GM23338 (cell line): ENCODE results near the gene NPIPB2. TPM values are rescaled to one million over a fixed set of nuclear protein-coding genes. Genes with fewer than 3 reads are reported as not detected.

Experiments
- ATAC-seq: fragments of 200-7000 bp; cut with Tn5 transposase; 3 replicates; pipeline ENCODE4 v1.9.1; 2020
- DNase-seq: peaks from one replicate; pipeline ENCODE4 v3.0.0-alpha.2; 2015; ENCODE audit warnings: low spot score
- H2AFZ ChIP-seq: fragments of 200-600 bp; sonication (generic); 2 replicates; pipeline ENCODE4 v1.8.0; 2016; ENCODE audit warnings: antibody characterized with exemption, mild to moderate bottlenecking, moderate library complexity
- H3F3A ChIP-seq: fragments of 200-600 bp; sonication (generic); replicated peaks from 2 replicates; pipeline ENCODE4 v1.8.0; 2017; ENCODE audit warnings: antibody characterized with exemption, mixed run types, low read depth
- H3K27ac ChIP-seq: fragments of 200-600 bp; sonication (generic); 2 replicates; pipeline ENCODE4 v1.6.1; 2016; ENCODE audit warnings: low read depth
- H3K27me3 ChIP-seq: fragments of 200-600 bp; sonication (generic); 2 replicates; pipeline ENCODE4 v1.8.0; 2016; ENCODE audit warnings: mild to moderate bottlenecking, mixed run types, moderate library complexity; ENCODE audit not compliant: insufficient read depth
- H3K36me3 ChIP-seq: fragments of 200-600 bp; sonication (generic); 2 replicates; pipeline ENCODE4 v1.8.0; 2016; ENCODE audit warnings: mild to moderate bottlenecking; ENCODE audit not compliant: insufficient read depth
- H3K4me1 ChIP-seq: fragments of 200-600 bp; sonication (generic); 2 replicates; pipeline ENCODE4 v1.8.0; 2016; ENCODE audit warnings: mild to moderate bottlenecking, moderate library complexity; ENCODE audit not compliant: insufficient read depth
- H3K4me2 ChIP-seq: fragments of 200-600 bp; sonication (generic); 2 replicates; pipeline ENCODE4 v1.7.1; 2017; ENCODE audit warnings: mixed run types
- H3K4me3 ChIP-seq: fragments of 200-600 bp; sonication (generic); 2 replicates; pipeline ENCODE4 v1.6.1; 2016; ENCODE audit warnings: mixed run types
- H3K79me2 ChIP-seq: fragments of 200-600 bp; sonication (generic); replicated peaks from 2 replicates; pipeline ENCODE4 v1.8.0; 2017; ENCODE audit warnings: mild to moderate bottlenecking; ENCODE audit not compliant: insufficient read depth
- H3K9me2 ChIP-seq: fragments of 200-600 bp; sonication (generic); 2 replicates; pipeline ENCODE4 v1.8.0; 2017; ENCODE audit not compliant: insufficient read depth
- H4K20me1 ChIP-seq: fragments of 200-600 bp; sonication (generic); replicated peaks from 2 replicates; pipeline ENCODE4 v1.8.0; 2017; ENCODE audit warnings: mild to moderate bottlenecking; ENCODE audit not compliant: insufficient read depth
- H3K27ac Mint-ChIP-seq: 2 replicates; pipeline ENCODE4 v1.8.0; 2020; ENCODE audit warnings: inconsistent platforms, mild to moderate bottlenecking, moderate library complexity, mixed read lengths
- H3K27me3 Mint-ChIP-seq: 3 replicates; pipeline ENCODE4 v1.8.0; 2022; ENCODE audit warnings: low read depth, mild to moderate bottlenecking, moderate library complexity, mixed read lengths, inconsistent platforms; ENCODE audit not compliant: insufficient read depth, poor library complexity
- H3K36me3 Mint-ChIP-seq: 3 replicates; pipeline ENCODE4 v1.8.0; 2021; ENCODE audit warnings: low read depth, mild to moderate bottlenecking, inconsistent platforms, moderate library complexity, mixed read lengths
- H3K4me1 Mint-ChIP-seq: 3 replicates; pipeline ENCODE4 v1.8.0; 2020; ENCODE audit warnings: mild to moderate bottlenecking, inconsistent platforms, mixed read lengths
- H3K4me3 Mint-ChIP-seq: 3 replicates; pipeline ENCODE4 v1.8.0; 2021; ENCODE audit warnings: moderate library complexity, mild to moderate bottlenecking, inconsistent platforms, mixed read lengths
- H3K9me3 Mint-ChIP-seq: 3 replicates; pipeline ENCODE4 v1.8.0; 2020; ENCODE audit warnings: moderate library complexity, mild to moderate bottlenecking, inconsistent platforms, mixed read lengths
- CTCF ChIP-seq, 2 experiments: fragments of 200-600 bp in 1 of 2; sonication (generic) in 1 of 2; conservative IDR thresholded peaks; 2 replicates each; pipeline versions ENCODE4 v1.5.1 to v1.6.1; 2016 to 2017; ENCODE audit warnings: antibody characterized with exemption in 2 of 2, low read depth in 2 of 2, mild to moderate bottlenecking in 2 of 2, moderate library complexity in 1 of 2
- NANOG ChIP-seq: IDR thresholded peaks from 2 replicates; pipeline ENCODE4 v1.6.1; 2016; ENCODE audit warnings: antibody characterized with exemption, borderline replicate concordance
- POLR2AphosphoS5 ChIP-seq: IDR thresholded peaks from 2 replicates; pipeline ENCODE4 v1.6.1; 2016; ENCODE audit warnings: antibody characterized with exemption, low read depth
- REST ChIP-seq: IDR thresholded peaks from one replicate; pipeline ENCODE4 v1.6.1; 2018; ENCODE audit warnings: antibody characterized with exemption; ENCODE audit not compliant: unreplicated experiment
- STAT1 ChIP-seq: IDR thresholded peaks from one replicate; pipeline ENCODE4 v1.6.1; 2016; ENCODE audit warnings: antibody characterized with exemption; ENCODE audit not compliant: unreplicated experiment
- ZNF114 ChIP-seq: fragments of 250-450 bp; sonication (Bioruptor Pico); IDR thresholded peaks from 2 replicates; pipeline ENCODE4 v1.5.0; 2020; ENCODE audit warnings: mild to moderate bottlenecking, moderate library complexity
- polyA plus RNA-seq: library from polyadenylated mRNA; unstranded; fragments of >200 nt; fragmentation: Nextera tagmentation; extraction: Ambion mirVana; gene quantifications from 2 replicates; pipeline ENCODE4 v1.2.1, GENCODE V29; 2016
- total RNA-seq: library from RNA; depleted of rRNA; stranded (reverse); fragments of >200 nt; shearing (Covaris generic); gene quantifications from 2 replicates; pipeline ENCODE4 v1.2.3, GENCODE V29; 2014

The NPIPB2 gene
- total and polyA plus RNA-seq, 2 experiments from 2014 or later, result 1.0 to 6.8 TPM

GRCh38 chr16:11967195-11967911 is 25.5 kb upstream of the NPIPB2 start:
- Histone ChIP-seq H2AFZ (peak overlapping the region; percentile 32; the same call in 1 of the 2 replicates), H3K27me3 (no peaks in the 10 kb centered on the region), H3K79me2 (no peaks in the 10 kb centered on the region), H3K9me2 (no peaks in the 10 kb centered on the region), H4K20me1 (no peaks in the 10 kb centered on the region), H3K4me1 (no peaks in the 10 kb centered on the region), H3F3A (no peaks in the 10 kb centered on the region), H3K27ac (no peak overlapping the region), H3K4me3 (no peak overlapping the region), H3K4me2 (no peak overlapping the region), H3K36me3 (no peaks in the 10 kb centered on the region)
- no peak for ATAC-seq
- Mint-ChIP-seq H3K27ac (no peak overlapping the region), H3K4me1 (no peaks in the 10 kb centered on the region), H3K9me3 (no peaks in the 10 kb centered on the region), H3K36me3 (no peaks in the 10 kb centered on the region; the same call in 2 of the 3 replicates), H3K4me3 (no peak overlapping the region), H3K27me3 (no peaks in the 10 kb centered on the region)
- TF ChIP-seq CTCF (conservative IDR thresholded peaks at IDR 0.05; ENCODE audit: low read depth in 2 of 2) (no peak), ZNF114 (CRISPR knock-in tag) (no peak), POLR2AphosphoS5 (no peak), NANOG (no peak), REST (no peak)
- no peak for DNase-seq

GRCh38 chr16:11966173-11966572 is 24.3 kb upstream of the NPIPB2 start:
- Histone ChIP-seq H3K4me3 (no peak overlapping the region), H3K27ac (no peak overlapping the region), H4K20me1 (no peaks in the 10 kb centered on the region), H2AFZ (no peak overlapping the region), H3K4me1 (no peaks in the 10 kb centered on the region), H3K9me2 (no peaks in the 10 kb centered on the region), H3F3A (no peaks in the 10 kb centered on the region), H3K79me2 (no peaks in the 10 kb centered on the region), H3K4me2 (no peak overlapping the region), H3K36me3 (no peaks in the 10 kb centered on the region), H3K27me3 (no peaks in the 10 kb centered on the region)
- no peaks in the 10 kb centered on the region for H3K36me3 Mint-ChIP-seq
- DNase-seq (no peak), ATAC-seq (no peak)
- TF ChIP-seq STAT1, result no peak
- H3K4me1 Mint-ChIP-seq, result no peaks in the 10 kb centered on the region
- H3K4me3 Mint-ChIP-seq, result no peak overlapping the region
- no peaks in the 10 kb centered on the region for H3K27me3 Mint-ChIP-seq
- H3K27ac Mint-ChIP-seq, result no peak overlapping the region
- no peaks in the 10 kb centered on the region for H3K9me3 Mint-ChIP-seq
